Thoracic aorta (tissue), 2 donors: ENCODE results near the gene NHS. TPM values are rescaled to one million over a fixed set of nuclear protein-coding genes. Genes with fewer than 3 reads are reported as not detected.
A peak's percentile ranks its signal among the peaks of the same experiment; 100 is the strongest.

Experiments used
- ATAC-seq: fragments of 150-250 bp; one replicate; pipeline ENCODE4 v1.8.0; 2017; ENCODE audit warnings: low read depth; ENCODE audit not compliant: insufficient number of reproducible peaks, low FRiP score
- DNase-seq: peaks from one replicate; pipeline ENCODE4 v3.0.0-alpha.2; 2020; ENCODE audit warnings: low spot score
- H3K27ac ChIP-seq, 2 donors: fragments of 200-600 bp; sonication (generic); 1 replicate in 1 of 2; 2 replicates in 1 of 2; pipeline ENCODE4 v1.5.1; 2016; ENCODE audit warnings: mild to moderate bottlenecking in 2 of 2, moderate library complexity in 2 of 2
- H3K27me3 ChIP-seq: fragments of 200-600 bp; sonication (generic); replicated peaks from 2 replicates; pipeline ENCODE4 v1.6.0; 2016; ENCODE audit warnings: mild to moderate bottlenecking; ENCODE audit not compliant: insufficient read depth
- H3K36me3 ChIP-seq: fragments of 200-600 bp; sonication (generic); one replicate; pipeline ENCODE4 v1.5.1; 2016
- H3K4me1 ChIP-seq, 2 donors: fragments of 200-600 bp; sonication (generic); 1 replicate in 1 of 2; 2 replicates in 1 of 2; pipeline versions ENCODE4 v1.5.1 to v1.6.0; 2016; ENCODE audit warnings: low read depth in 2 of 2, mild to moderate bottlenecking in 1 of 2; ENCODE audit not compliant: control insufficient read depth in 1 of 2
- H3K4me3 ChIP-seq: fragments of 200-600 bp; sonication (generic); 2 replicates; pipeline ENCODE4 v1.5.1; 2016; ENCODE audit warnings: mild to moderate bottlenecking
- H3K9me3 ChIP-seq: fragments of 200-600 bp; sonication (generic); 2 replicates; pipeline ENCODE4 v1.5.1; 2016
- CTCF ChIP-seq: fragments of 200-600 bp; sonication (generic); IDR thresholded peaks from one replicate; pipeline ENCODE4 v1.5.1; 2019; ENCODE audit warnings: antibody characterized with exemption
- total RNA-seq, 2 donors: library from RNA; depleted of rRNA; stranded (reverse); fragments of >200 nt; gene quantifications; one replicate each; pipeline versions ENCODE4 v1.1.0 to v1.2.3, GENCODE V29; 2016

The NHS gene
- total RNA-seq, 2 donors from 2014 or later = 23.3 to 29.6 TPM

GRCh38 chrX:17488036-17488435 is 113.0 kb downstream of the NHS start:
- Histone ChIP-seq H3K36me3 (no peaks in the 10 kb centered on the region), H3K9me3 (no peaks in the 10 kb centered on the region), H3K27ac (no peak overlapping the region), H3K4me3 (no peak overlapping the region), H3K4me1 (peaks cover 0 to 18% of the 10 kb centered on the region in 2 donors), H3K27me3 (no peaks in the 10 kb centered on the region)
- no peak for TF ChIP-seq CTCF
- no peak for DNase-seq
- no peak for ATAC-seq

- no peak overlapping the region for H3K4me3 ChIP-seq
- no peaks in the 10 kb centered on the region for H3K27me3 ChIP-seq
- ATAC-seq (no peak), DNase-seq (no peak)
- peaks cover 10 to 23% of the 10 kb centered on the region in 2 donors for H3K4me1 ChIP-seq
- no peaks in the 10 kb centered on the region for H3K9me3 ChIP-seq
- peak overlapping the region in 1 of 2 donors; percentile 12 for H3K27ac ChIP-seq
- H3K36me3 ChIP-seq = no peaks in the 10 kb centered on the region
- no peak for TF ChIP-seq CTCF
Measured at GRCh38 chrX:17494216-17494615, 119.2 kb downstream of the NHS start.

- DNase-seq = no peak
- H3K4me1 ChIP-seq = peaks cover 10 to 23% of the 10 kb centered on the region in 2 donors
- no peak overlapping the region for H3K4me3 ChIP-seq
- H3K9me3 ChIP-seq = no peaks in the 10 kb centered on the region
- H3K36me3 ChIP-seq = no peaks in the 10 kb centered on the region
- H3K27me3 ChIP-seq = no peaks in the 10 kb centered on the region
- no peak for ATAC-seq
- TF ChIP-seq CTCF = no peak
- no peak overlapping the region for H3K27ac ChIP-seq
Measured at GRCh38 chrX:17495052-17495451, 120.1 kb downstream of the NHS start.

GRCh38 chrX:17496407-17496806 is 121.4 kb downstream of the NHS start:
- Histone ChIP-seq H3K9me3 (no peaks in the 10 kb centered on the region), H3K4me3 (no peak overlapping the region), H3K27ac (no peak overlapping the region), H3K27me3 (no peaks in the 10 kb centered on the region), H3K36me3 (no peaks in the 10 kb centered on the region), H3K4me1 (peaks cover 10 to 23% of the 10 kb centered on the region in 2 donors)
- TF ChIP-seq CTCF = no peak
- no peak for DNase-seq
- no peak for ATAC-seq

GRCh38 chrX:17497193-17497592 is 122.2 kb downstream of the NHS start:
- Histone ChIP-seq H3K4me3 (no peak overlapping the region), H3K27ac (no peak overlapping the region), H3K36me3 (no peaks in the 10 kb centered on the region), H3K4me1 (peaks cover 10 to 23% of the 10 kb centered on the region in 2 donors), H3K27me3 (no peaks in the 10 kb centered on the region), H3K9me3 (no peaks in the 10 kb centered on the region)
- TF ChIP-seq CTCF = no peak
- DNase-seq (no peak), ATAC-seq (no peak)
